ENCODE measurements around the gene PBX3.

DNA sequence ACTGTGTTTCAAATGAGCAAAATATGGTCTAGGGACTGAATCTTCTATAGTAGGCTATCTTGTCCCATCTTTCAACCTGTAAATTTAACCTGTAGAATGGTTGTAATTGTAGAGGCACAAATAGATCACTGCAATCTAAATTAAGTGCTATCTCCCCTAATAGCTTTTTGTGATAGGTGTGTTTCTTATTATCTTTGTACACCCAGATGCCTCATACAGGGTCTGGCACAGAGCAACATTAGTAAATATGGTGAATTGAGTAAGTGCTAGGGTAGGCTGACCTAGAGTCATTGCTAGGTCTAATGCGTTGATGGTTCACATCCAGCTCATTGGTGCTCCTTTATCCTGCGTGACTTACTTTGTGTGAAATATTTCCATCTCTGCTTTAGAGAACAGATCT is 100.6 kb downstream of the PBX3 start:
- TF ChIP-seq CTCF (IDR thresholded peaks at IDR 0.05) (no peak), EZH2 (IDR thresholded peaks at IDR 0.05; ENCODE audit: borderline replicate concordance, insufficient read depth, low read depth, low read length, poor library complexity, severe bottlenecking) (no peak)

All from B cell (primary cell).